GM12878 (cell line): ENCODE results near the gene SCYGR3. TPM values are rescaled to one million over a fixed set of nuclear protein-coding genes. Genes with fewer than 3 reads are reported as not detected.

Source experiments
- ATAC-seq: fragments of 200-7000 bp; cut with Tn5 transposase; 3 replicates; pipeline ENCODE4 v1.9.1; 2020; ENCODE audit warnings: mild to moderate bottlenecking, moderate library complexity
- BruUV-seq: library from RNA; stranded (reverse); fragments of 400-500 nt; replicated peaks from 2 replicates; lab custom pipeline; 2021; lab: Mats Ljungman, UMichigan
- CTCF ChIA-PET: fragments of 300-600 bp; sonication (Branson Sonifier 250); formaldehyde crosslinking; extraction: SDS; loops from one replicate; lab custom pipeline; 2021; ENCODE audit warnings: inconsistent platforms; lab: Yijun Ruan, JAX
- POLR2A ChIA-PET: fragments of 350-600 bp; formaldehyde crosslinking; extraction: SDS; loops from one replicate; lab custom pipeline; 2021; ENCODE audit warnings: inconsistent platforms; lab: Charles Lee
- RAD21 ChIA-PET: fragments of 300-600 bp; sonication (Branson Sonifier 250); formaldehyde crosslinking; loops from one replicate; lab custom pipeline; 2023; ENCODE audit warnings: antibody characterized with exemption; ENCODE audit not compliant: unreplicated experiment; lab: Charles Lee
- SMC1A ChIA-PET: fragments of 300-600 bp; sonication (Branson Sonifier 250); formaldehyde crosslinking; loops from one replicate; lab custom pipeline; 2023; ENCODE audit not compliant: unreplicated experiment, uncharacterized antibody; lab: Charles Lee
- DNase-seq: peaks from one replicate; pipeline ENCODE4 v3.0.0-alpha.2; 2011; ENCODE audit warnings: low read depth, low spot score
- FAIRE-seq: peaks from 3 replicates; lab custom pipeline; 2011; peaks lifted over from hg19 to GRCh38; lab: Jason Lieb, UNC
- H2AFZ ChIP-seq: 2 replicates; pipeline ENCODE4 v1.6.0; 2011; ENCODE audit warnings: low read depth, low read length, control low read depth; ENCODE audit not compliant: control insufficient read depth
- H3K27ac ChIP-seq: 2 replicates; pipeline ENCODE4 v1.5.1; 2011; ENCODE audit warnings: control low read depth; ENCODE audit not compliant: control insufficient read depth, insufficient read depth
- H3K27me3 ChIP-seq, 2 experiments: replicated peaks in 1 of 2; 2 replicates each; pipeline versions ENCODE4 v1.6.0 to v1.6.1; 2011; ENCODE audit warnings: low read length in 1 of 2; ENCODE audit not compliant: control insufficient read depth in 2 of 2, insufficient read depth in 2 of 2
- H3K36me3 ChIP-seq, 2 experiments: 2 replicates each; pipeline ENCODE4 v1.5.1; 2011; ENCODE audit warnings: low read length in 1 of 2; ENCODE audit not compliant: control insufficient read depth in 2 of 2, insufficient read depth in 2 of 2
- H3K4me1 ChIP-seq: 2 replicates; pipeline ENCODE4 v1.6.1; 2011; ENCODE audit warnings: mild to moderate bottlenecking, low read length, moderate library complexity, mixed read lengths; ENCODE audit not compliant: control insufficient read depth, insufficient read depth
- H3K4me2 ChIP-seq: 2 replicates; pipeline ENCODE4 v1.6.0; 2011; ENCODE audit warnings: control low read depth; ENCODE audit not compliant: control insufficient read depth, insufficient read depth
- H3K4me3 ChIP-seq: fragments of 200-600 bp; sonication (generic); 2 replicates; pipeline ENCODE4 v1.5.1; 2016
- H3K79me2 ChIP-seq: 2 replicates; pipeline ENCODE4 v1.6.0; 2011; ENCODE audit warnings: low read length; ENCODE audit not compliant: control insufficient read depth, insufficient read depth
- H3K9ac ChIP-seq: 2 replicates; pipeline ENCODE4 v1.8.0; 2011; ENCODE audit warnings: low read length, control low read depth, mixed read lengths; ENCODE audit not compliant: control insufficient read depth, insufficient read depth
- H3K9me3 ChIP-seq: replicated peaks from 3 replicates; pipeline ENCODE4 v1.5.1; 2011; ENCODE audit warnings: mild to moderate bottlenecking, low read length; ENCODE audit not compliant: control insufficient read depth, insufficient read depth
- H4K20me1 ChIP-seq: 2 replicates; pipeline ENCODE4 v1.6.0; 2011; ENCODE audit not compliant: control insufficient read depth, insufficient read depth
- BMI1 ChIP-seq: fragments of 450-650 bp; IDR thresholded peaks from 2 replicates; pipeline ENCODE4 v1.6.1; 2016; ENCODE audit warnings: mild to moderate bottlenecking, moderate library complexity, borderline replicate concordance
- WGBS: methylation state at CpG from one replicate; pipeline ENCODE4 v1.1.6; 2016; ENCODE audit warnings: low lambda C conversion rate; ENCODE audit not compliant: insufficient replicate concordance, insufficient coverage; ENCODE audit errors: missing lambda C conversion rate; 5-methylcytosine and 5-hydroxymethylcytosine counted together
- in situ Hi-C: fragments of 300-500 bp; cut with MboI; formaldehyde crosslinking; loops from 9 replicates; pipeline ENCODE4 v1.14.3; 2018; ENCODE audit warnings: mixed read lengths
- intact Hi-C: fragments of 100-400 bp; cut with micrococcal nuclease; formaldehyde crosslinking; loops from one replicate; pipeline ENCODE4 v1.14.2; 2022; ENCODE audit not compliant: unreplicated experiment
- polyA plus RNA-seq, 11 experiments: library from polyadenylated mRNA; depleted of rRNA in 4 of 11; unstranded in 6 of 11; stranded (reverse) in 5 of 11; fragments of >200 nt; fragmentation: Nextera tagmentation in 4 of 11; fragmentation: Illumina TruSeq in 1 of 11; extraction: Ambion mirVana in 4 of 11; extraction: Trizol in 1 of 11; gene quantifications; 1 replicate in 1 of 11; 2 replicates in 10 of 11; pipeline versions ENCODE4 v1.2.1 to v1.2.3, GENCODE V29; 2011 to 2016; ENCODE audit warnings: inconsistent platforms in 2 of 11, missing spikeins in 2 of 11, low read depth in 1 of 11
- total RNA-seq, 4 experiments: library from RNA; depleted of rRNA in 3 of 4; stranded (reverse); fragments of >200 nt in 3 of 4; fragmentation: Illumina TruSeq in 1 of 4; extraction: Trizol in 1 of 4; gene quantifications; 2 replicates each; pipeline versions ENCODE4 v1.2.1 to v1.2.3, GENCODE V29; 2013 to 2021
- TF ChIP-seq, protein P1 (sequence below): fragments of 450-650 bp; IDR thresholded peaks from 2 replicates; pipeline ENCODE4 v1.6.1; 2017; ENCODE audit warnings: mild to moderate bottlenecking, moderate library complexity

SCYGR3 gene
- total and polyA plus RNA-seq, 10 of the 15 experiments (the other 5 are each of a cell fraction or from before 2014, with no cell fraction given) = not detected

GRCh38 chr2:227613272-227613660 lies 1.4 kb downstream of the SCYGR3 start:
- ChIA-PET SMC1A (no interaction called here), POLR2A (no interaction called here), RAD21 (no interaction called here), CTCF (interaction anchor here (1.2 kb wide), 2 partner anchors 45 to 207 kb away, joined by 3 read pairs; no protein-coding TSS in a partner anchor)
- DNase-seq = no peak
- Histone ChIP-seq H3K4me1 (peaks cover 3% of the 10 kb centered on the region; the same call in 1 of the 2 replicates), H4K20me1 (no peaks in the 10 kb centered on the region), H3K27me3 (no peaks in the 10 kb centered on the region), H2AFZ (no peak overlapping the region), H3K4me3 (no peak overlapping the region), H3K9me3 (no peaks in the 10 kb centered on the region), H3K4me2 (no peak overlapping the region), H3K9ac (no peak overlapping the region), H3K27ac (no peak overlapping the region), H3K36me3 (no peaks in the 10 kb centered on the region), H3K79me2 (no peaks in the 10 kb centered on the region)
- in situ Hi-C loops = no loop called here
- ATAC-seq = peak; percentile 17
- intact Hi-C loops = no loop called here
- no TSS peak for BruUV-seq
- FAIRE-seq = no peak
- TF ChIP-seq BMI1 = no peak
- TF ChIP-seq, protein P1, sequence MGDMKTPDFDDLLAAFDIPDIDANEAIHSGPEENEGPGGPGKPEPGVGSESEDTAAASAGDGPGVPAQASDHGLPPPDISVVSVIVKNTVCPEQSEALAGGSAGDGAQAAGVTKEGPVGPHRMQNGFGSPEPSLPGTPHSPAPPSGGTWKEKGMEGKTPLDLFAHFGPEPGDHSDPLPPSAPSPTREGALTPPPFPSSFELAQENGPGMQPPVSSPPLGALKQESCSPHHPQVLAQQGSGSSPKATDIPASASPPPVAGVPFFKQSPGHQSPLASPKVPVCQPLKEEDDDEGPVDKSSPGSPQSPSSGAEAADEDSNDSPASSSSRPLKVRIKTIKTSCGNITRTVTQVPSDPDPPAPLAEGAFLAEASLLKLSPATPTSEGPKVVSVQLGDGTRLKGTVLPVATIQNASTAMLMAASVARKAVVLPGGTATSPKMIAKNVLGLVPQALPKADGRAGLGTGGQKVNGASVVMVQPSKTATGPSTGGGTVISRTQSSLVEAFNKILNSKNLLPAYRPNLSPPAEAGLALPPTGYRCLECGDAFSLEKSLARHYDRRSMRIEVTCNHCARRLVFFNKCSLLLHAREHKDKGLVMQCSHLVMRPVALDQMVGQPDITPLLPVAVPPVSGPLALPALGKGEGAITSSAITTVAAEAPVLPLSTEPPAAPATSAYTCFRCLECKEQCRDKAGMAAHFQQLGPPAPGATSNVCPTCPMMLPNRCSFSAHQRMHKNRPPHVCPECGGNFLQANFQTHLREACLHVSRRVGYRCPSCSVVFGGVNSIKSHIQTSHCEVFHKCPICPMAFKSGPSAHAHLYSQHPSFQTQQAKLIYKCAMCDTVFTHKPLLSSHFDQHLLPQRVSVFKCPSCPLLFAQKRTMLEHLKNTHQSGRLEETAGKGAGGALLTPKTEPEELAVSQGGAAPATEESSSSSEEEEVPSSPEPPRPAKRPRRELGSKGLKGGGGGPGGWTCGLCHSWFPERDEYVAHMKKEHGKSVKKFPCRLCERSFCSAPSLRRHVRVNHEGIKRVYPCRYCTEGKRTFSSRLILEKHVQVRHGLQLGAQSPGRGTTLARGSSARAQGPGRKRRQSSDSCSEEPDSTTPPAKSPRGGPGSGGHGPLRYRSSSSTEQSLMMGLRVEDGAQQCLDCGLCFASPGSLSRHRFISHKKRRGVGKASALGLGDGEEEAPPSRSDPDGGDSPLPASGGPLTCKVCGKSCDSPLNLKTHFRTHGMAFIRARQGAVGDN = no peak
- 24% methylated on average over 4 of the region's 4 CpGs for WGBS
